MV-4-11 (cell line): ENCODE measurements around the gene TPK1.
"Not testable (repeated sequence)": the region's sequence is repeated elsewhere in the genome, so short reads cannot be mapped to it uniquely, and the experiment has no call there.

Experiments
- DNase-seq: peaks from one replicate; lab custom pipeline; 2025; lab: John Stamatoyannopoulos, UW

TPK1 gene

DNA sequence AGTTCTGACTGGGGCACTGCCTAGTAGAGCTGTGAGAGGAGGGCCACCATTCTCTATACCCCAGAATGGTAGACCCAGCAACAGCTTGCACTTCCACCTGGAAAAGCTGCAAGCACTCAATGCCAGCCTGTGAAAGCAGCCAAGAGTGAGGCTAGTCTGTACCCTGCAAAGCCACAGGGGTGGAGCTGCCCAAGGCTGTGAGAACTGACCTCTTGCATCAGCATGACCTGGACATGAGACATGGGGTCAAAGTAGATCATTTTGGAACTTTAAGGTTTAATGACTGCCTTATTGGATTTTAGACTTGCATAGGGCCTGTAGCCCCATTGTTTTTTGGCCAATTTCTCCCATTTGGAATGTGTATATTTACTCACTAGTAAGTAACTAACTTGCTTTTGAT is 206.3 kb downstream of the TPK1 start:
- no peak for DNase-seq

DNA sequence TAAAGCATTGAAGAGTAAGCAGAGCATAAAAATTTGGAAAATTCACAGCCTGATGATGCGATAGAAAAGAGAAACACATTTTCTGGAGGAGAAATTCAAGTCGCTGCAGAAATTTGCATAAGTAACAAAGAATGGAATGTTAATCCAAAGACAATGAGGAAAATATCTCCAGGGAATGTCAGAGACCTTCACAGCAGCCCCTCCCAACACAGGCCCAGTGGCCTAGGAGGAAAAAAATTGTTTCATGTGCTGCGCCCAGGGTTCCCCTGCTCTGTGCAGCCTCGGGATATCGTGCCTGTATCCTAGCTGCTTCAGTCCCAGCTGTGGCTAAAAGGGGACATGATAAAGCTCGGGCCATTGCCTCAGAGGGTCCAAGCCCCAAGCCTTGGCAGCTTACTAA is 206.8 kb downstream of the TPK1 start:
- DNase-seq = no peak

- peak; percentile 21 for DNase-seq
Observed at GRCh38 chr7:144628176-144628575, 207.7 kb downstream of the TPK1 start.

DNA sequence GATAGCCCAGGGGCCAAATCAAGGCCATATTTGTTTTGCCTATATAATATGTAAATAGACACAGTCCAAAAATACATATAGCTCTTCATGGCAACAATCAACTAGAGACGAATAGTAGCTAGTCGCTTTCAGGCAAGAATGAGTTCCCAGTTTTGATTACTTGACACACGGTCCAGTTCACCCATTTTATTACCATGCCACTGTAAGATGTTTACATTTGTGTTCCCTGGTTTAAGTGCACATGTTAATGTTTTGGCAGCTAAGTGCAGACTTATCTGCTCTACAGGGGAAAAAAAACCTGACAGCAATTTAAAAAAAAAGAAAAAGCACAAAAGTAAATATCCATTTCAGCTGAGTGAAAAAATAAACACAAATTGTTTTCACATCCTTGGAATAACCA is 213.1 kb downstream of the TPK1 start:
- DNase-seq = no peak

- DNase-seq = no peak
Observed at GRCh38 chr7:144606261-144606660, 229.6 kb downstream of the TPK1 start.

GRCh38 chr7:144596953-144597352 is 238.9 kb downstream of the TPK1 start:
- DNase-seq = no peak

- no peak for DNase-seq
Observed at GRCh38 chr7:144594580-144594979, 241.3 kb downstream of the TPK1 start.

- no peak for DNase-seq
Observed at GRCh38 chr7:144588559-144589051, 247.2 kb downstream of the TPK1 start.

- DNase-seq = no peak
Observed at GRCh38 chr7:144587701-144588100, 248.2 kb downstream of the TPK1 start.

GRCh38 chr7:144584726-144585125 is 251.1 kb downstream of the TPK1 start:
- no peak for DNase-seq

- no peak for DNase-seq
Observed at GRCh38 chr7:144579687-144580086, 256.2 kb downstream of the TPK1 start.

DNA sequence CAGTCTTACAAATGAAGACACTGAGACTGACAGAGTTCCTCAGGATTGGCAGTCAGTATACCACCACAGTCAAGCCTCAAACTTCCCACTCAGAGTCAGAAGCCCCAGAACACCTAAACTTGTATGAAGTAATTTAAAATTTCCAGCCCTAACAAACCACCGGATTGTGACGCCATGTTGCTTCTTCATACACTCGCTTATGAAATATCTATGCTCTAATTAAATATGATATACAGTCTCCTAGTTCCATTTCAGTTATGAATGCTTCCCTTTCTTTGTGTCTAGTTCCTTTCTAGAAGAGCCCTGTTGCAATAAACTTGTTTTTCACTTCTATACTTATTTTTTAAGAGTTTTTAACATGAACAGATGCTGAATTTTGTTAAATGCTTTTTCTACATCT is 260.4 kb downstream of the TPK1 start:
- DNase-seq = peak; percentile 47

- DNase-seq = not testable (repeated sequence)
Observed at GRCh38 chr7:144574753-144575152, 261.1 kb downstream of the TPK1 start.

DNA sequence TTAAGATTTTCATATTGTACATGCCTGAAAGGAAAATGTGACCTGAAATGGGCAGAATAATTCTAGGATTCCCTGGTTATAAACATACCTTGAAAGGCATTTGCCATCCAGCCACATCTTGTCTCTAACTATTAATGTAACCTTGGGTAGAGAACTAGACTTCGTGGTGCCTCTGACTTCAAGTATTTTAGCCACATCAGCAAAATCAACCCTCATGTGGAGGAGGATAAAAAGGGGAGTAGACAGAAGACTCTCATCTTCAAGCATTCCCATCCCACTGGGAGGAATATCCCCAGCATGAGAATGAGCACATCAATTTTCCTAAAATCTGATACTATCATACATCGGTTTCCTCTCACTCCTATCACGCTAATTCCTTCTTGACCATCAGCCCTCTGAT is 267.6 kb downstream of the TPK1 start:
- no peak for DNase-seq

DNA sequence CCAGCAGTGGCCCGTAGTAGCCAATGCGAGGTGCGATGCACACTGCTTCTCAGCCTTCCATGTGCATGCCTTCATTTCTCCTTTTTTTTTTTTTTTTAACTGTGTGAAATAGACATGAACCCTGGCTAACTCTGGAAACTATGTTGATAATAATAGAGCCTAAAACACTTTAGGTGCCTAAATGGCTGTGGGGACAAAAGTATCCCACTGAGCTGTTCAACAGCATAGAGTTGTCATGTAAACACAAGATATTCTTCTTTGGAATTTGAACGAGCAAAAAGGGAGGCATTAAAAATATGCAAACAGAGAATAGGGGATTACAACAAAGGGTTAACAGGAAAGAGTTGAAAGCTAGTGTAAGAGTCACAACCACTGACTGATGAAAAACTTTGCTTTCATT is 270.3 kb downstream of the TPK1 start:
- no peak for DNase-seq

DNA sequence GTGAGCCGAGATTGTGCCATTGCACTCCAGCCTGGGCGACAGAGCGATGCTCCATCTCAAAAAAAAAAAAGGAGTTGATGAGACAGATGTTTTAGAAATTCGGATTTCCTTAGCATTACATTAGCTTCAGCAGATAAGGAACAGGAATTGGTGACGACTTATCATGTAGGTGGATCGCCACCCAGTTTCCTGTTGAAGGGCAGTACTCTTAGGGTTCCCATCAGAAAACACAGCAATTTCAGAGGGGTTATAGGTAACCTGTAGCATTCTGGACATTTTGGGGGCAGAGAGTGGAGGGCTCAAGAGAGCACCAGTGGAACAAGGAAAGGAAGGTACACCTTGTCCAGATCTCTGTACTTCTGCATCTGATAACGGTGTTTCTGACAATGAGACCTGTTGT is 286.0 kb downstream of the TPK1 start:
- no peak for DNase-seq

DNA sequence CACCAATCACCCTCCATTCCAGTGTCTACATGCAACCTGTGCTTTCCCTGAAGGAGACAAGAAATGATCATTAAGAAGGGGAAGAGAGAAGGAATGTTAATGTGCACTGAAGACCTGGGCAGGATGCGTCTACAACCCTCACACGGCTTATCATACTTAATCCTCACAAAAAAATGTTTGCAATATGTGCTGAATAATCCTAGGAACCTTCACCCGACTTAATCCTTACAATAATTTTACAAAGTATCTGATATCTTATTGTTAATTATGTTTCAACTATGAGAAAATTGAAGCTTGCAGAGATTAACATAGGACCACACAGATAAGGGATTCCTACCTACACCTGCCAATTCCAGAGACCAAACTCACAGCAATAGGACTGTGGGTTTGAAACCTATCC is 287.3 kb downstream of the TPK1 start:
- no peak for DNase-seq

DNA sequence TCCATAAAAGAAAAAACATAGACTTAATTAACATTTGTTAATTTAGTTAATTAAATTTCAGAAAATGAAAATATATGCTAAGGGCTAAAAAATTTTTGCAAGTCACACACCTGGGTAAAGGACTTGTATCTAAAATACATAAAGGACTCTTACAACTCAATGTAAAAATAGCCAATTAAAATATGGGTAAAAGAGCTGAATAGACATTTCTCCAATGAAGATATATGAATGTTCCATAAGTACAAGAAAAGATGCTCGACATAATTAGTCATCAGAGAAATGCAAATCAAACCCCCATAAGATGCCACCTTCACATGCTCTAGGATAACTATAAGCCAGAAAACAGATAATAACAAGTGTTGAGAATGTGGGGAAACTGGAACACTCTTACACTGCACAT is 288.0 kb downstream of the TPK1 start:
- no peak for DNase-seq

DNA sequence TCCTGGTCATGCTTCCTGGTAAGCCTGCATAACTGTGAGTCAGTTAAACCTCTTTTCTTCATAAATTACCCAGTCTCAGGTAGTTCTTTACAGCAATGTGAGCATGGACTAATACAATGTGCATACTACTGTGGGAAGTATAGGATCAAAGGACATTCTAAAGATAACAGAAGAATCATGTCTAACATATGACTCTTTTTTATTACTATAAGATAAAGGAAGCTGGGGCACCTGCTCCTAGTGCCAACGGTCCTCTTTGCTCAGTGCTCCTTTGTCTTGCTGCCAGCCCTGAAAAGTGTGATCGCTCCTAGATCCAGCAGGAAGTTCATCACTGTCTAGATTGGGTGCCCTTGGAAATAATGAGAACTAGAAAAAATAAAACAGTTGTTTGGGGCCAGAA is 289.1 kb downstream of the TPK1 start:
- DNase-seq = no peak

DNA sequence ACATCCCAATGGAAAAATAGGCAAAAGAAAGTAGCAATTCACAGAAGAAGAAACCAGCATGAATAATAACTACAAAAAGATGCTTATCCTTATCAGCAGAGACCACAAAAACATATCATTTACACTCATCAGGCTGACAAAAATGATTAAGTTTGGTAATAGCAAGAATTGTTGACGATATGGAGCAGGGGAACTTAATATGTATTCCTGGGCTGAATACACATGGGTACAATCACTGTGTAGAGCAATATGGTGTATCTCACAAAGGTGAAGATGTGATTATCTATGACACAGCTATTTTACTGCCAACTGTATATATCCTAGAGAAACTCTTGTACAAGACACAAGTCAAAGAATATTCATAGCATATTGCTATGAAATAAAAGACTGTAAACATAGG is 290.5 kb downstream of the TPK1 start:
- DNase-seq = no peak

- no peak for DNase-seq
Observed at GRCh38 chr7:144534655-144535395, 301.0 kb downstream of the TPK1 start.

- peak; percentile 96 for DNase-seq
Observed at GRCh38 chr7:144534196-144534595, 301.7 kb downstream of the TPK1 start.

- DNase-seq = no peak
Observed at GRCh38 chr7:144531181-144531580, 304.7 kb downstream of the TPK1 start.

GRCh38 chr7:144529269-144529926 is 306.5 kb downstream of the TPK1 start:
- peak; percentile 52 for DNase-seq
